Stimulated activated naive CD8-positive, alpha-beta T cell treated with anti-CD3 and anti-CD28 coated beads, Interleukin-15, Interleukin-2, amounts not matched to agents 100 U/mL and 50 U/mL, for 24 hours (primary cell): Measurements from ENCODE around the gene NUP210L.
A peak's percentile ranks its signal among the peaks of the same experiment; 100 is the strongest.
"Not testable (repeated sequence)": the region's sequence is repeated elsewhere in the genome, so short reads cannot be mapped to it uniquely, and the experiment has no call there.

Source experiments
- ATAC-seq: fragments of 150-1000 bp; cut with Tn5 transposase; one replicate; pipeline ENCODE4 v1.10.0; 2021
- DNase-seq: peaks from one replicate; pipeline ENCODE4 v3.0.0; 2021

NUP210L gene

DNA sequence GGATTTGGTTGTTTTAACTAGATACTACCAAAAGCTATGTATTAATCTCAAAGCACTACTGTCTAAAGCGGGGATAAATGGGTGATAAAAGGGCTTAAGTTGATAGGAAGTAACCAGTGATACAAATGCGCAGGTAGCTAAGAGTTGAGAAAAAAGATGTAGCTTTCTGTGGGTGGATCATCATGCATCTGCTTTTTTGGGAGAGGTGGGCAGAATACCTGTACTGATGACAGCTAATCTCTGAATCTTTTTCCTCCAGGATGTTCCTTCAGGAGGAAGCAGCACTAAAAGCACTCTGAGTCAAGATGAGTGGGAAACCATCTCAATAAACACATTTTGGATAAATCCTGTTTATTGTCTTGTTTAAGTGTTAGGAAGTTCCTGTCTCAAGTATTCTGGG lies 163.1 kb downstream of the NUP210L start:
- DNase-seq (no peak), ATAC-seq (no peak)

DNA sequence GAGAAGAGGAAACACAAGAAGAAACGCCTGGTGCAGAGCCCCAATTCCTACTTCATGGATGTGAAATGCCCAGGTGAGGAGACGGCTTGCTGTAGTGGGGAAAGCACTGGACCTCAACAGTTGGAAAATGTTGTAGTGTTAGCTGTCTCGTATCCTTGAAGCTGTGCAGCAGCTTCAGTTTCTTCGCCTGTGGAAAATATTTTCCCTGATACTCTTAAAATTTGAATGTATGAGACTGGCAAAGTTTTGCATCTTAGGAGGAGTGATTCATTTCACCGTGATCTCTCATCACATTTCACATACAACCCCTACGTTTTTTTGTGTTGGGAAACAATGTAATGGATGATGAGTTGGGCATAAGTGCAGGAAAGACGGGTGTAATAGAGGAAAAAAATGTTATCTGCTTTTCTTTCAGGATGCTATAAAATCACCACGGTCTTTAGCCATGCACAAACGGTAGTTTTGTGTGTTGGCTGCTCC lies 163.7 kb downstream of the NUP210L start:
- DNase-seq, result no peak

DNA sequence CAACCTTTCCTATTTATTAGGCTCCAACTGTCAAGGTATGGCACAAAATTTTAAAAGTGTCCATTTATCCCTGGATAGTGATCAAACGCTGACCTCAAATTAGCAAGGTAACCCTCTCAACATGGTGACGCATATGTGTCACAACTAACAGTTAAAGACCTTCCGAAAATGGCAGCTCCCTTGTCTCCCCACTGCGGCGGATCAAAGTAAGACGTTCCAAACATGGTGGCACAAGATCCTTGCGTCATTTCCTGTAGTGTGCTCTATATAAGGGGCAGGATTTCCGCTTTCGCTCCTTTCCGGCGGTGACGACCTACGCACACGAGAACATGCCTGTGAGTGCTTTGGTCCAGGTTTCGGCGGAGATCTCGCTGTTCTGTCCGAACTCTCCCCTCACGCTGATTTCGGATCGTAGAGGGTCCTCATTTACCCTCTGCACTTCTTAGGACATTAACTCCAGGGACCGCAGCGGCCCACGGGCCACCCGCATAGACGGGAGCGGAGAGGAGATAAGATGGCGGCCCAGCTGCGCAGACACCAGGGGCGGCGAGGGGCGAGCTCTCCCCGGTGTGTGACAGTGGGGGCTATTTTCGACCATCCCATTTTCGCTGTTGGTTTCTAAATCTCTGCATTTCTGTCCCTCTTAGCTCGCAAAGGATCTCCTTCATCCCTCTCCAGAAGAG lies 164.3 kb downstream of the NUP210L start, which contains the start of gene RPS27:
RPS27 (plus strand) TSS at position 295 of the 683 bp plus-strand sequence; CDS start at position 330, 35 bp downstream.
- peak; percentile 81 for DNase-seq
- peak; percentile 83 for ATAC-seq

More for the DNA sequence above, 163.7 kb downstream of the NUP210L start:
- no peak for ATAC-seq

DNA sequence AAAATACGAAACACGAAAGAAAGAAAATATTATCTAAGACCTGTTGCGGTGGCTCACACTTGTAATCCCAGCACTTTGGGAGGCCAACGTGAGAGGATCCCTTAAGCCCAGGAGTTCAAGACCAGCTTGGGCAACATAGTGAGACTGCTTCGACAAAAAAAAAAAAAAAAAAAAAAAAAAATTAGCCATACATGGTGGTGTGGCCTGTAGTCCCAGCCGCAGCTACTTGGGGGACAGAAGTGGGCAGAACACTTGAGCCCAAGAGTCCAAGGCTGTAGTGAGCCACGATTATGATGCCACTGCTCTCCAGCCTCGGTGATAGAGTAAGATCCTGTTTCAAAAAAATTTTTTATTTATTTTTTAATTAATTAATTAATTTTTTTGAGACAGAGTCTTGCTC lies 167.3 kb downstream of the NUP210L start:
- no peak for ATAC-seq
- DNase-seq, result no peak

DNA sequence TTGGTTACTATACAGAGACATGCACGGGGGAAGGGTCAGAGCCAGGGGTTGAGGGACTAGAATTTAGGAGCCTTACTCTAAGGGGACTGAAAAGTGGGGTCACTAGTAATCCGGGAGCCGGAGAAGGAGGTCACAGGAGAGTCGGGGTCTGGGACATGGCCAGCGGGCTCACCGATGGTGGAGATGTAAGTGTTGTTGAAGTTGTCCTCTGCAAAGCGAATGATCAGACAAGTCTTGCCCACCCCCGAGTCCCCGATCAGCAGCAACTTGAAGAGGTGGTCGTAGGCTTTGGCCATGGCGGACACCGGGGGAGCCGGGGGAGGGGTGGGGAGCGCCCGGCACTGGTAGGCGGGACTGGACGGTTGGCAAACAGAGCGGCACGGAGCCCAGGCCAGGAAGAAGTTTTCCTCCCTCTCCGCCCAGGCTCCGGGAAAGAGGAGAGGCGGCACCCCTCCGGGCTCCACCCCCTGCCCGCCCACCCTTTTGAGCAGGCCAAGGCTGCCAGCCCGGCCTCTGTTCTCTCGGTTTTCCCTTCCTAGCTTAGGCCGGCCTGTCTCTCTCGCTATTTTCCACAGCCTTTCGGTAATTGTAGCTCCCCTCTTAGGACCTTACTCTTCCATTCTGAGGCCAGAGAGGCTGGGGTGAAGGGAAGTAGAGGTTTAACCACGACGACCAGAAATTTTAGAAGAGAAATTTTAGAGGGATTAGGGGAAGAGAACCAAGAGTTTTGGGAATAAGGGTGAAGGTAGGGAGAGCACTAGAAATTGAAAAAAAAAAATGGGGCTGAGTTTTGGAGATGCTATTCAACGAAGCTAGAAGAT lies 168.7 kb downstream of the NUP210L start, which contains the start of gene RAB13:
RAB13 (minus strand) TSS at position 399 of the 821 bp plus-strand sequence; CDS start at position 296, 103 bp downstream.
- ATAC-seq, result peak; percentile 33

DNA sequence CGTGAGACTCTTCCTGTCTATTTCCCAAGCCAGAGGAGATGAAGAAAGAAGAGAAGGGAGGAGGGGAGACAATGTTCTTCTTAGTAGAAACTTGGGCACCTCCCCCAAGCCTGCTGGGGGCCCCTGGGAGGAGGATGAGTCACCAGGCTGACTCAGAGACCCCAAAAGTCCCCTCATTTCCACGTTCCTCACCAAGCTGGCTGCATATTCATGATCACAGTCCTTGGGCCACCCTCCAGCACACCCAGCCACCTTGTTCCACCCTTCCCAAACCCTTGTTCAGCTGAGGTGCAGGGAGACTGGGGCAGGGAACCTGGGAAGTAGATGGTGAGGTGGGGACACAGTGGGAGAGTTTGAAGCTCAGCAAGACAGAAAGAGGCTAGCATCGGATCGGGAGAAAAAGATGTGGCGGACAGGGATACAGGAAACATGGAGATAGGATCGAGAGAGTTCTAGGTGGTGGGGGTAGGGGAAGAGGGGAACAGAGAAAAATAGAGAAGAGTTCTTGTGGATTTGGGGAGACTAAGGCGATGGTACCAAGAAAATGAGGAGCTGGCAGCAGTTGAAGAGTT lies 169.4 kb downstream of the NUP210L start:
- peak; percentile 71 for DNase-seq
- ATAC-seq, result peak; percentile 81

More for the DNA sequence above, 168.7 kb downstream of the NUP210L start, which contains the start of gene RAB13:
- peak; percentile 51 for DNase-seq

DNA sequence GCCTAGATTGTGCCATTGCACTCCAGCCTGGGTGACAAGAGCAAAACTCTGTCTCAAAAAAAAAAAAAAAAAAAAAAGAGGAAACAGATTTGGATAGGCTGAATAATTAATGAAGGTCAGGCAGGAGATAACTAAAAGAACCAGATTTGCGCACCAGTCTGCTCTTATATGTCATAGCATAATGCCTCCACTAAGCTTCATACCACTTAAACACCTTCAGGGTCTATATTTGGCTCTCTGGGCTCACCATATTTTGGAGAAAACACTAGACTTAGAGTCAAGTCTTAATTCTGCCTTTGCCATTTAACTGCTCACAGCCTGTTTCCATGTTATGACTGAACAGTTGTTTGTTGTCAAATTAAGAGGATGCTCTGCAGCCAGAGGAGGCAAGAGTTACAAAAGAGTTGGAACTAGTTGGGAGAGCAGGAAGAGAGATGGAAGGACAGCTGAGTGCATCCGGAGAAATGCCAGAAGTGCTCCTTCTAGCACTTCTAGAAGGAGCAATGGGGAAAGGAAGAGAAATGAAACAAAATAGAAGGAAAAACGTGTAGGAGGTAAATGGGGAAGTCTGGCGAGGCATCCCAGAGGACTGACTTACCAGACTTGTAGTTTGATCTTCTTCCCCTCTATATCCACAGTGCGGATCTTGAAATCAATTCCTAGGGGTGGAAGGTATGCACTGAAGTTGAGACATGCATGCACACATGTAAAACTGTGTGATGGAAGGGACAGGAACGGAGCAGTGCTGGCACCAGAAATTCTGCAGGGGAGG lies 170.6 kb downstream of the NUP210L start:
- no peak for ATAC-seq
- no peak for DNase-seq

DNA sequence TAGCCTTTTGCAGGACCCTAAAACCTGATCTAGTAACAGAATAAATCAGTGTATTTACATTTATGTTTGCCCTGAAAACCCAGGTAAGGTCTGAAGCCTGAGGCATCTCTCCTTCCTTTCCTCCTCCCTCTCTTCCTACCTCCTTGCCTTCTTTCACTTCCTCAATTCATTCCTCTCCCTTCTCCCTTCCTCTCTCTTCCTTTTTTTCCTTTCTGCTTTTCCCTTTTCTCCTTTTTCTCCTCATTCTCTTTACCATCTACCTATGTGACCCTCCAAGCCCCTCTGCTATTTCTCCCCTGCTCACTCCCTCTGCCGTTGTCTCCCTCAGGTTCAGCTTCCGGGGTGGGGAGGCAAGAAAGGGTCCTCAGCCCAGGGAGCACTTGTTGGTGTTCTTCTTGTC lies 173.1 kb downstream of the NUP210L start:
- not testable (repeated sequence) for DNase-seq, ATAC-seq

DNA sequence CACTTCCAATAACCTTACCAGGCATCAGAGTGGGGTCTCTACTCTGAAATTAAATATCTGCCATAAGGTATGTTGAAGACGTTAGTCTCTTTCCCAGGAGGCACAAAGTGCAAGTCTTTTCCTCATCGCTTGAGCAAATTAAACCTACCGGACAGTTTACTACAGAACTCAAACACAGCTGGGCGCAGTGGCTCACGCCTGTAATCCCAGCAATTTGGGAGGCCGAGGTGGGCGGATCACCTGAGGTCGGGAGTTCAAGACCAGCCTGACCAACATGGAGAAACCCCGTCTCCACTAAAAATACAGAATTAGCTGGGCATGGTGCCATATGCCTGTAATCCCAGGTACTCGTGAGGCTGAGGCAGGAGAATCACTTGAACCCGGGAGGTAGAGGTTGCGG lies 175.8 kb downstream of the NUP210L start:
- not testable (repeated sequence) for DNase-seq, ATAC-seq

DNA sequence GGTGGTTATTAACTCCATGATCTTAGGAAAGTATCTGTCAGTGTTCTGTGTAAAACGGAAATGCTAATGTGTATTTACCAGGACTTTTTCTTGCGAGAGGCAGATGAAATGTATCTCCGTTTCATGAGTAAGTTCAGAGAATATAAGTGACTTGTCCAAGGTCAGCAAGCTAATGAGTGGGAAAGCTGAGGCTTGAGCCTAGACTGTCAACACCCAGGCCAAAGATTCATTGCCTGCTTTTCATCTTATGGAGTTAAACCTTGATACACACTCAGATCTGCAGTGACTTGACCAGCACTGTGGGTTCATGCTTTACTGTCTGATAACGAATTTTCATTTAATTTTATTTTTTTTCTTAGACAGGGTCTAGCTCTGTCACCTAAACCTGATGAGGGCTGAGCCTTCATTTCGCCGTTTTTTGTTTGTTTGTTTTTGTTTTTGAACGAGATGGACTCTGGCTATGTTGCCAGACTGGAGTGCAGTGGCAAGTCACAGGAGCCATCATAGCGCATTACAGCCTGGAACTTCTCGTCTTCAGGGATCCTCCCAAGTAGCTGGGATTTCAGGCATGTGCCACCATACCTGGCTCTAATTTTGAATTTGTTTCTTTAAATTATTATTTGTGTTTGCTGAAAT lies 176.5 kb downstream of the NUP210L start:
- ATAC-seq (no peak), DNase-seq (no peak)

DNA sequence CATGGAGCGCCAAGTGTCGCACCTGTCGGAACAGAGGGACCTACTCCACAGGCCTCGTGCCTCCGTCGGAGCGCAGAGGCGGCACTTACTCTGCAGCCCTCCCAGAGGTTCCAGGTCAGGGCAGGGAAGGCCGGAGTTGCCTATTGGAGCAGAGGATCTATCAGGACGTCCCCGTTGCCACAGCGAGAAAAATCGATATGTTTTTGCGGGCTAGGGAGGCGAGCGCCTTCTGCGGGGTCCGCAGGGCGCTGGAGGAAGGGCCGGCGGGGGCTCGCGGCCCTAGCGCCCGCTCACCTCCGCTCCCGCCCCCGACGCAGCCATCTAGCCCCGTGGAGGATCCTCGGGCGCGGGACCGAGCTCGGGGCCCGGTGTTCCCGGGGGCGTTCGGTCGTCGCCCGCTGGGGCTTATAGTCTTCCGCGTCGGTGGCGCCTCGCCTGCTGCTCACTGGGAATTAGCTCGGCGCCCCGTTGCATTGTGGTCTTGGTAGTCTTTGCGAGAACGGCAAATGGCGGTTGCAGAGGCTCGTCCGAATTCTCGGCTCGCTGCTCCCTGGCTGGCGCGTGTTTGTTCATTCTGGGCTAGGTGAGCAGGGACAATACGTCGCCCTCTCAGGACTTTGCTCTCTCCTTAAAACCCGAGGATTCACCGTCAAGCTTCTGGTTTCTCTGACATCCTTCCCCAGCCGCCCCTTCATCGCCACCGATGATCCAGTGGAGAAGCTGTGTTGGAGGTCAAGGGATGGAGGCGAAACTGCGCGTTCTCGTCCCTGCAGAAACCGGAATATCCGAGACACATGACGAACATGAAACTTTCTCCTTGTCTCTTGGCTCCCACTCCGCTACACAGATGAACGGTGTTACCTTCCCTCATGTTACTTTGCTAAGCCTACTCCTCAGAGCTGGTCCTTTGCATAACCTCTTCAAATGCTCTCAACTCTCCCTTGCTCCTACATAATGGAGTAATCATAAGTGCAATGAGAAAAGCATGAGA lies 177.3 kb downstream of the NUP210L start, which contains the start of gene JTB:
JTB (minus strand) TSS at position 425 of the 991 bp plus-strand sequence; CDS start at position 3, 422 bp downstream.
- ATAC-seq (peak; percentile 95), DNase-seq (peak; percentile 89)

DNA sequence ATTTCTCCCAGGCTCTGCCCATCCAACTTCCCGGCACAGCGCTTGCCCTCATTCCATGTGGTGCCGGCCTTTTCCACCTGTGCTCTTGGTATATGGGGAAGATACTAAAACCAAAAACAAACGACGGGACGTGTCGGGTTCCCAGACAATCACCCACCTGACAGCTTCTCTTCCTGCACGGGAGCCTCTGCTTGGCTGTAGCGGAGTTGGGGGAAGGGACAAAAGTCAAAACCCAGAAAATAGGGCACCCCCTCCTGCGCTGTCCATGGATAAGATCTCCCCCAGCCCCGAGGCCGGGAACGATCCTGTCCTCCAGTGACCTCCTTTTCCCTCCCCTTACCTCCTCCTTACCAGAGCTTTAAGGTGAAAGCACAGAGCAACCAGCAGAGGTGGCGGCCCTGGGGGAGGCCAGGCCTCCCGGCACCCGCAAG lies 178.0 kb downstream of the NUP210L start:
- DNase-seq, result no peak

DNA sequence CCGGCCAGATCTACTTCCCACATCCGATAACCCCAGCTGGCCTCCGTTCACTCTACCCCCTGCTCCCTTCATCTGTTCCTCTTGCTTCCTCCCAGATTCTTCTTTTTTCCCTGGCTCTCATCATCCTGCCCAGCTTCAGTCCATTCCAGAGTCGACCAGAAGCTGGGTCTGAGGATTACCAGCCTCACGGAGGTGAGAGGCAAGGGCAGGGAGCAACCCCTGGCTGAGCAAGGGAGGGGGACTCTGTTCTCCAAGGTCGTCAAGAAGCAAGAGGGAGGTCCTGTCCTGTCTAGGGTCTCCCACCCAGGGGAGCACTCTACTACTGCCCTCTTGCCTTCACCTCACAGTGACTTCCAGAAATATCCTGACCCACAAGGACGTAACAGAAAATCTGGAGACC lies 181.3 kb downstream of the NUP210L start:
- ATAC-seq, result no peak
- DNase-seq, result no peak

More for the DNA sequence above, 178.0 kb downstream of the NUP210L start:
- ATAC-seq, result no peak

DNA sequence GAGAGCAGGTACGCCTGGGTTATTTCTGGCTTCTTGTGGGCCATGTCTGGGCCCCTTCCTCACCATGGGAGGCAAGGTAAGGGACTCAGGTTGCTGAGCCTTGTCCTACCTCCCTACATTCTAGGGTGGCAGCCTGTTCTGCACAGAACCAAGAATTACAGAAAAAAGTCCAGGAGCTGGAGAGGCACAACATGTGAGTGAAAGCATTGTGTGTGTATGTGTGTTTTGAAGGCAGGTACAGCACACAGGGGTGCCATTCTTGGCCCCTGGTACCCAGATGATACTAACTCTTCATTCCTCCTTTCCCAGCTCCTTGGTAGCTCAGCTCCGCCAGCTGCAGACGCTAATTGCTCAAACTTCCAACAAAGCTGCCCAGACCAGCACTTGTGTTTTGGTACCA lies 181.8 kb downstream of the NUP210L start:
- DNase-seq, result no peak
- no peak for ATAC-seq

DNA sequence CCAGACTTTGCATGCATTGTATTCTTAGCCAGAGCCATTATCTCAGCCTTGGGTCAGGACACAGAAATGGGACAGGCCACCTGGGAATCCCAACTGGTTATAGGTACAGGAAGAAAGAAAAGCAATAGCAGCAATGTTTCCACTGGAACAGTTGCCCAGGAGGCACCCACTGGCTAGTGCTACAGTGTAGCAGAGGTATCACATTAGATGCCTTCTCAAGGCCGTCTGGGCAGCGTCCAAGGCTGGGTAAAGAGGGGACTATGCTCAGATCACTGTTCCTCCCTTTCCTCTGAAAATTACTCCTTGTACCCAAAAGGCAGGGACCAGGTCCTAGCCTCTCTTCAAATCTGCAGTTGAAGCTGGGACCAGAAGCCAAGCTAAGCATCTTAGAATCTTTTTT lies 184.5 kb downstream of the NUP210L start:
- DNase-seq (no peak), ATAC-seq (no peak)

DNA sequence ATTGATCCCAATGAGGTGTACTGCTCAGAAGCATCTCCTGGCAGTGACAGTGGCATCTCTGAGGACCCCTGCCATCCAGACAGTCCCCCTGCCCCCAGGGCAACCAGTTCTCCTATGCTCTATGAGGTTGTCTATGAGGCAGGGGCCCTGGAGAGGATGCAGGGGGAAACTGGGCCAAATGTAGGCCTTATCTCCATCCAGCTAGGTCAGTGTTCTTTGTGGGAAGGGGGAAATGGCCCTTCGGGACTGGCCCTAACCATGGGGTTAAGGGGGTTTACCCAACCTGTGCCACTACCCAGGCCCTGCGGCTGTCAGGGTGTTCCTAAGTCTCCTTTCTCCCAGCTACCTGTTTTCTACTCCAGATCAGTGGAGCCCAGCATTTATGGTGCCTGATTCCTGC lies 185.9 kb downstream of the NUP210L start:
- no peak for ATAC-seq
- no peak for DNase-seq

DNA sequence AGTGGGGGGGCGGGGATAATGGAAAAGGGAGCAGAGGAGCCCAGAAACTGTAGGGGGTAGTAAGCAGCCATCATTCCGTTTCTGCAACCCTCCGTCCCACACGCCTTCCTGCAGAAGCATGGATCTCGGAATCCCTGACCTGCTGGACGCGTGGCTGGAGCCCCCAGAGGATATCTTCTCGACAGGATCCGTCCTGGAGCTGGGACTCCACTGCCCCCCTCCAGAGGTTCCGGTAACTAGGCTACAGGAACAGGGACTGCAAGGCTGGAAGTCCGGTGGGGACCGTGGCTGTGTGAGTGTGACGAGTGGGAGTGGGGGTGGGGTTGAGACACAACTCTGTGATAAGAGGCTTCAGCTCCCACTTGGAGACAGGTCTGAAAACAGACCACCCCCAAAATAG lies 186.5 kb downstream of the NUP210L start:
- no peak for ATAC-seq
- no peak for DNase-seq

DNA sequence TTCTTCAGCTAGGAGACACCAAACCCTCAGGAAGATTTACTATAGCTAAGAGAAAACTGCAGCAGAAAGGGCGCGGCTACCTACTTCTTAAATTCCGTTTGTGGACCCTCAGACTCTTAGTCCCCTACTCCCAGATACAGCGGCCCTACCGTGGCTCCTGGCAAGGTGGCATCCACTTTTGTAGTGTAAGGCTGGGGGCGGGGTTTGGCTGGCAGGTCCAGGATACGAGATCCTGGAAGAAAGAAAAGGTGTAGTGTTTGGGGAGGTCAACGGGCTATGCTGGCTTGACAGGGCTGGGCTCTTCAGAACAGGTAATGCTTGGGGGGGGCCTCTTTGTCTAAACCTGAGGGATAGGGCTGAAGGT lies 186.9 kb downstream of the NUP210L start:
- ATAC-seq (no peak), DNase-seq (no peak)

DNA sequence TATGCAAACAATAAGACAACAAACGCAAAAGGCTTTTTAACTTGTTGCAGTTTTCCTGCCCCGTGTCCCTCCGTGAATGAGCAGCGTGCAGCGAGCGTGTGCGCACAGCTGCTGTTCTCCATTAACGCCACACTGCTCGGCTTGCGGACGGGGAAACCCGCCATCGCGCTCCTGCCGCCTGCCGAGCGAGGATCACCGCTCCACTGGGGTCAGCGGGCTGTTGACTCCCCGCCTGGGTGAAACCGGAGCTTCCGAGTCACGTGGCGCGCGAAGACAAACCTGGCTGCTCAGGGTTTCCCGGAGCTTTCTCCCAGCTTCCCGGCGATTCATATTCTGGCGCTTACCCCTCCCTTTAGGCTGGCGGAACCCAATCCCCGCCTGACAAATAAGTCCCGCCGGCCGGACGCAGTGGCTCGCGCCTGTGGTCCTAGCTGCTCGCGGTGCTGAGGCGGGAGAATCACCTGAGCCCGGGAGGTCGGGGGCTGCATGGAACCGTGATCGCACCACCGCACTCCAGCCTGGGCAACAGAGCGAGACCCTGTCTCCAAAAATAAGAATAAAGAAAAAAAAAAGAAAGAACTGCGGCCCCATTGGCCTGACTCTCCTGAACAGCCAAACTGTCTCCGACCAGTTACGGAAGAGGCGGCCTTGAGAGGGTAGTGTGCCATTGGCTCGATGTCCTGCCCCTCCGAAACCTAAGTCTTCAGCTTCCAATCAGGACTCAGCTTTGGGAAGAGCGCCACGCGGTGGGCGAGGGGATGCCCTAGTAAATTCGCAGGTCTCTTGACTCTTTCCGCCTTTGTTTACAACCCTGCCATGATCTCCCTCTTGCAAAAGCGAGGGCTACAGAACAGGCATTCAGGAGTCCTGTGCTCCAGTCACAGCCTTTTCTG lies 187.5 kb downstream of the NUP210L start, which contains the start of gene CREB3L4:
CREB3L4 (plus strand) TSS at position 796 of the 893 bp plus-strand sequence. CDS start 624 bp downstream, outside the sequence.
- DNase-seq, result peak; percentile 85
- ATAC-seq, result peak; percentile 91
